ENCODE data around the gene PLEKHA1.

GRCh38 chr10:122475591-122476332 is 101.3 kb downstream of the PLEKHA1 start:
- TF ChIP-seq, protein P1, sequence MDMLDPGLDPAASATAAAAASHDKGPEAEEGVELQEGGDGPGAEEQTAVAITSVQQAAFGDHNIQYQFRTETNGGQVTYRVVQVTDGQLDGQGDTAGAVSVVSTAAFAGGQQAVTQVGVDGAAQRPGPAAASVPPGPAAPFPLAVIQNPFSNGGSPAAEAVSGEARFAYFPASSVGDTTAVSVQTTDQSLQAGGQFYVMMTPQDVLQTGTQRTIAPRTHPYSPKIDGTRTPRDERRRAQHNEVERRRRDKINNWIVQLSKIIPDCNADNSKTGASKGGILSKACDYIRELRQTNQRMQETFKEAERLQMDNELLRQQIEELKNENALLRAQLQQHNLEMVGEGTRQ (IDR thresholded peaks at IDR 0.05; ENCODE audit: low read depth, low read length): no peak
- TF ChIP-seq POLR2A (IDR thresholded peaks at IDR 0.05; ENCODE audit: low read depth, low read length) (no peak), CTCF (conservative IDR thresholded peaks at IDR 0.05; ENCODE audit: low read depth, low read length) (no peak), MXI1 (IDR thresholded peaks at IDR 0.05; ENCODE audit: borderline replicate concordance, low read depth, low read length) (no peak)
